Testis (tissue), 5 donors: ENCODE data around the gene TACC2. TPM values are rescaled to one million over a fixed set of nuclear protein-coding genes. Genes with fewer than 3 reads are reported as not detected.

Source experiments
- DNase-seq: peaks from one replicate; pipeline ENCODE4 v3.0.0-alpha.2; 2019
- H3K27ac ChIP-seq, 2 donors: fragments of 200-600 bp; sonication (generic); one replicate each; pipeline ENCODE4 v1.5.1; 2019
- H3K27me3 ChIP-seq: fragments of 200-600 bp; sonication (generic); one replicate; pipeline ENCODE4 v1.5.1; 2019
- H3K36me3 ChIP-seq: fragments of 200-600 bp; sonication (generic); one replicate; pipeline ENCODE4 v1.5.1; 2017; ENCODE audit warnings: low read depth; ENCODE audit errors: missing control alignments
- H3K4me1 ChIP-seq: fragments of 200-600 bp; sonication (generic); one replicate; pipeline ENCODE4 v1.5.1; 2019
- H3K4me3 ChIP-seq, 2 donors: fragments of 200-600 bp; sonication (generic); one replicate each; pipeline ENCODE4 v1.5.1; 2017 to 2019
- H3K9me3 ChIP-seq: fragments of 200-600 bp; sonication (generic); one replicate; pipeline ENCODE4 v1.5.1; 2017
- CTCF ChIP-seq, 3 experiments: fragments of 450-650 bp in 2 of 3; fragments of 200-600 bp in 1 of 3; sonication (generic) in 1 of 3; IDR thresholded peaks; one replicate each; pipeline ENCODE4 v1.5.1; 2016 to 2019; ENCODE audit warnings: antibody characterized with exemption in 3 of 3, mild to moderate bottlenecking in 2 of 3, moderate library complexity in 1 of 3
- POLR2A ChIP-seq: fragments of 450-650 bp; IDR thresholded peaks from one replicate; pipeline ENCODE4 v1.6.1; 2017; ENCODE audit warnings: antibody characterized with exemption, mild to moderate bottlenecking, moderate library complexity
- WGBS, 2 donors: methylation state at CpG; one replicate each; pipeline ENCODE4 v1.1.5; 2018; 5-methylcytosine and 5-hydroxymethylcytosine counted together
- intact Hi-C: fragments of 100-400 bp; cut with DNase I; formaldehyde crosslinking; loops from one replicate; pipeline ENCODE4 v1.15.1; 2023; ENCODE audit warnings: low total_unique reads
- long read RNA-seq, 2 donors: transcript quantifications; one replicate each; lab custom pipeline, GENCODE V29; 2026
- polyA plus RNA-seq: library from polyadenylated mRNA; stranded (reverse); fragments of 350-450 nt; fragmentation: Illumina TruSeq; extraction: RNeasy Lipid Tissue Mini Kit (QIAGEN cat#74804); gene quantifications from one replicate; pipeline ENCODE4 v1.2.3, GENCODE V29; 2014; ENCODE audit warnings: low read depth, low replicate concordance; ENCODE audit not compliant: insufficient read depth
- total RNA-seq, 2 donors: library from RNA; depleted of rRNA; stranded (reverse); fragments of >200 nt; gene quantifications; one replicate each; pipeline ENCODE4 v1.2.3, GENCODE V29; 2016

Gene TACC2, protein sequence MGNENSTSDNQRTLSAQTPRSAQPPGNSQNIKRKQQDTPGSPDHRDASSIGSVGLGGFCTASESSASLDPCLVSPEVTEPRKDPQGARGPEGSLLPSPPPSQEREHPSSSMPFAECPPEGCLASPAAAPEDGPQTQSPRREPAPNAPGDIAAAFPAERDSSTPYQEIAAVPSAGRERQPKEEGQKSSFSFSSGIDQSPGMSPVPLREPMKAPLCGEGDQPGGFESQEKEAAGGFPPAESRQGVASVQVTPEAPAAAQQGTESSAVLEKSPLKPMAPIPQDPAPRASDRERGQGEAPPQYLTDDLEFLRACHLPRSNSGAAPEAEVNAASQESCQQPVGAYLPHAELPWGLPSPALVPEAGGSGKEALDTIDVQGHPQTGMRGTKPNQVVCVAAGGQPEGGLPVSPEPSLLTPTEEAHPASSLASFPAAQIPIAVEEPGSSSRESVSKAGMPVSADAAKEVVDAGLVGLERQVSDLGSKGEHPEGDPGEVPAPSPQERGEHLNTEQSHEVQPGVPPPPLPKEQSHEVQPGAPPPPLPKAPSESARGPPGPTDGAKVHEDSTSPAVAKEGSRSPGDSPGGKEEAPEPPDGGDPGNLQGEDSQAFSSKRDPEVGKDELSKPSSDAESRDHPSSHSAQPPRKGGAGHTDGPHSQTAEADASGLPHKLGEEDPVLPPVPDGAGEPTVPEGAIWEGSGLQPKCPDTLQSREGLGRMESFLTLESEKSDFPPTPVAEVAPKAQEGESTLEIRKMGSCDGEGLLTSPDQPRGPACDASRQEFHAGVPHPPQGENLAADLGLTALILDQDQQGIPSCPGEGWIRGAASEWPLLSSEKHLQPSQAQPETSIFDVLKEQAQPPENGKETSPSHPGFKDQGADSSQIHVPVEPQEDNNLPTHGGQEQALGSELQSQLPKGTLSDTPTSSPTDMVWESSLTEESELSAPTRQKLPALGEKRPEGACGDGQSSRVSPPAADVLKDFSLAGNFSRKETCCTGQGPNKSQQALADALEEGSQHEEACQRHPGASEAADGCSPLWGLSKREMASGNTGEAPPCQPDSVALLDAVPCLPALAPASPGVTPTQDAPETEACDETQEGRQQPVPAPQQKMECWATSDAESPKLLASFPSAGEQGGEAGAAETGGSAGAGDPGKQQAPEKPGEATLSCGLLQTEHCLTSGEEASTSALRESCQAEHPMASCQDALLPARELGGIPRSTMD (N-terminal part only)
- total RNA-seq (10 to 100 TPM; 21.3 to 24.2 TPM), polyA plus RNA-seq (18.0 TPM)
- long read RNA-seq, donor 1, result 0 reads
- long read RNA-seq, donor 2, partial matches to known transcripts, result 0 of 3 reads
- long read RNA-seq, donor 2, other reads (novel, unspliced or antisense), result 0 of 3 reads

DNA sequence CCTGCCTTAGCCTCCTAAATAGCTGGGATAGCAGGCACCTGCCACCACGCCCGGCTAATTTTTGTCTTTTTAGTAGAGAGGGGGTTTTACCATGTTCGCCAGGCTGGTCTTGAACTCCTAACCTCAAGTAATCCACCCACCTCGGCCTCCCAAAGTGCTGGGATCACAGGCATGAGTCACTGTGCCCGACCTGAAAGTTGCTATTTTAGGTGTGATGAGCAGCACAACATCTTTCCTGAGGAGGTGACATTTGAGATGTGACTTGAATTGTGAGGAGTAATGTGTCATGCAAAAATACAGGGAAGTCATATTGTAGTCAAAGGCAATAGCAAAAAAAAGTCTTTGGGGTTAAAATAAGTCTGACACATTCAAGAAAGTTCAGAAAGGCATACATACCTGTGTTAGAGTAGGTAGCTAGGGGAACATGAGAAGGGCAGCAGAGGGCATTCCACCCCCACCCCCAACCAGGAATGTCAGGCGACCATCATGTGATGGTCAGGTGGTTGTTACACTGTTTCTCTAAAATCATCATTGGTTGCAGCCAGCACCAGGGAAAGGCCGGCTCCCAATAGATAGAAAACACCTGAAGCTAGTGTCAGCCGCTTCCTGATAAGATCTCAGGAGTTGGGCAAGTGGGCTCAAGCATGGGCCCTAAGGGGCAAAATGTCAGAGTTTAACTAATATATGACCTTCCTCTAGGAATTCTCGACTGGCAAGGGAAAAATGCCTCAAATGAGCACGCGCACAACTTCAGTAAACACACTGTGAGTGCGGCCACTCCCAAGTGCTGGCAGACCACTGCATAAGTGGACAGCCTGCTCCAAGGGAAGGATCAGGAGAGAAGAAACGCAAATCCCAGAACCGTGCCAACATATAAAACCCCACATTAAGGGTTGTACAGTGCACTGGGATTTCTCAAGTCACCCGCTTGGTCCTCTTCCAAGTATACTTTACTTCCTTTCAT lies at the start of gene TACC2:
Gene TACC2, plus strand, starts transcription at position 803 of the 964 bp plus-strand sequence. CDS start 32,819 bp downstream, outside the sequence.
- H3K27me3 ChIP-seq, result no peaks in the 10 kb centered on the region
- H3K27ac ChIP-seq, result no peak within 1 kb of the TSS
- H3K36me3 ChIP-seq, result no peaks in the 10 kb centered on the region
- DNase-seq, result no peak
- WGBS, 2 donors, result 77 to 87% methylated on average over 13 to 15 of the region's 15 CpGs
- no peak within 1 kb of the TSS for H3K4me3 ChIP-seq
- no peaks in the 10 kb centered on the region for H3K4me1 ChIP-seq
- no peaks in the 10 kb centered on the region for H3K9me3 ChIP-seq
- TF ChIP-seq CTCF (IDR thresholded peaks at IDR 0.05) (no peak), POLR2A (no peak)
- intact Hi-C loops, result no loop called here

- whole genome bisulfite sequencing, 2 donors, result 94 to 98% methylated on average over 3 of the region's 3 CpGs
- Histone ChIP-seq H3K36me3 (no peaks in the 10 kb centered on the region), H3K27ac (no peak overlapping the region), H3K4me1 (no peaks in the 10 kb centered on the region), H3K9me3 (no peaks in the 10 kb centered on the region), H3K27me3 (no peaks in the 10 kb centered on the region), H3K4me3 (no peak overlapping the region)
- TF ChIP-seq POLR2A (no peak), CTCF (IDR thresholded peaks at IDR 0.05) (no peak)
- intact Hi-C loops, result no loop called here
- DNase-seq, result no peak
Measured at GRCh38 chr10:121941532-121941931, 47.4 kb upstream of the TACC2 start.

DNA sequence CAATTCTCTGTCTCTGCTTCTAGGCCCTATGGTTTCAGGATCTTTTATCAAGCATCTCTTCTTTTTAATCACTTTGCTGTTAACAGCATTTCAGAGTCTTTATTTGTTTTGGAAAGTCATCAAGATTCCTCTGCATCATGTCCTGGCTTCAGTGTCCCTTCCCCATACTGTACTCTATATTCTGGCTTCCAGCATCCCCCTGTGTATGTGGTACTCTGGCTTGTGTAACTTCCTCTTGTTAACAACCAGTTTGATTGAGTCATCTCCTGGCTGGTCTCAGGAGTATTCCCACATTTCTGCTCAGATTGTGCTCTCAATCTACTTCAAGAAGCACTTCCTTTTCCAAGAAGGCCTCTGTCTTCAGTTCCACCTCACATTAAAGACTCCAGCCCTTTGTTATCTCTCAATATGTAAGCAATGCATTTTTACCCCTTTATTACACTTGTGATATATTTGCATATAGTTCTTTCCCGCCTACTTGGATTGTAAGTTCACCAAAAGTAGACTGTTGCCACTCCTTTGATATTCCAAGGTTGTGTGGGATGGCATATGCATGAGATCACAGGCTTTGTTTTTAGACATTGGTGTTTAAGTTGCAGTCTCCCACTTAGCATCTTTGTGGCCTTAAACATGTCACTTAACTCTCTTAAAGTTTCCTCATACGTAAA lies 46.1 kb upstream of the TACC2 start:
- DNase-seq, result no peak
- 41 to 68% methylated on average over 2 of the region's 2 CpGs for WGBS, 2 donors
- Histone ChIP-seq H3K36me3 (no peaks in the 10 kb centered on the region), H3K27ac (no peak overlapping the region), H3K27me3 (no peaks in the 10 kb centered on the region), H3K4me3 (no peak overlapping the region), H3K9me3 (no peaks in the 10 kb centered on the region), H3K4me1 (no peaks in the 10 kb centered on the region)
- TF ChIP-seq POLR2A (no peak), CTCF (IDR thresholded peaks at IDR 0.05) (no peak)
- intact Hi-C loops, result no loop called here
